HG02885 (cell line): Measurements from ENCODE around the gene HPX.

Experiments
- ATAC-seq: cut with Tn5 transposase; IDR thresholded peaks from one replicate; pipeline ENCODE4 v1.9.1; 2021; ENCODE audit warnings: mild to moderate bottlenecking; ENCODE audit not compliant: unreplicated experiment, poor library complexity

Gene HPX

GRCh38 chr11:6468712-6469495 lies 28.1 kb upstream of the HPX start:
- ATAC-seq, result peak; percentile 72

- no peak for ATAC-seq
These were observed 18.3 kb upstream of the HPX start for GRCh38 chr11:6459099-6459450.

- ATAC-seq, result no peak
These were observed 17.7 kb upstream of the HPX start for GRCh38 chr11:6458352-6459098.

- no peak for ATAC-seq
These were observed 17.0 kb upstream of the HPX start for GRCh38 chr11:6457581-6458320.

- ATAC-seq, result no peak
These were observed 15.7 kb upstream of the HPX start for GRCh38 chr11:6456361-6457073.

GRCh38 chr11:6455070-6455469 lies 14.3 kb upstream of the HPX start:
- ATAC-seq, result no peak

GRCh38 chr11:6453152-6453551 lies 12.4 kb upstream of the HPX start:
- ATAC-seq, result no peak

- ATAC-seq, result no peak
These were observed 11.4 kb upstream of the HPX start for GRCh38 chr11:6452219-6452618.

GRCh38 chr11:6448574-6448973 lies 7.8 kb upstream of the HPX start:
- ATAC-seq, result no peak

- peak; percentile 91 for ATAC-seq
These were observed 2.6 kb upstream of the HPX start for GRCh38 chr11:6443269-6444003.

GRCh38 chr11:6442441-6442840 lies 1.7 kb upstream of the HPX start:
- ATAC-seq, result no peak

- no peak for ATAC-seq
These were observed 1.7 kb downstream of the HPX start for GRCh38 chr11:6438979-6439571.

GRCh38 chr11:6437993-6438392 lies 2.8 kb downstream of the HPX start:
- no peak for ATAC-seq

- ATAC-seq, result no peak
These were observed 3.4 kb downstream of the HPX start for GRCh38 chr11:6437423-6437822.

- ATAC-seq, result peak; percentile 38
These were observed 6.7 kb downstream of the HPX start for GRCh38 chr11:6433998-6434660.

- ATAC-seq, result no peak
These were observed 8.9 kb downstream of the HPX start for GRCh38 chr11:6431861-6432260.

- no peak for ATAC-seq
These were observed 13.3 kb downstream of the HPX start for GRCh38 chr11:6427516-6427915.

GRCh38 chr11:6420677-6421076 lies 20.1 kb downstream of the HPX start:
- ATAC-seq, result no peak

- ATAC-seq, result peak; percentile 68
These were observed 21.7 kb downstream of the HPX start, which contains the start of gene APBB1 for GRCh38 chr11:6419009-6419631. Gene APBB1, minus strand, starts transcription at chr11:6419094. Its CDS starts 7,747 bp downstream, at chr11:6411347.
